T-cell (primary cell): Measurements from ENCODE around the gene ACSS3. TPM values are rescaled to one million over a fixed set of nuclear protein-coding genes. Genes with fewer than 3 reads are reported as not detected.
"Not testable (repeated sequence)": the region's sequence is repeated elsewhere in the genome, so short reads cannot be mapped to it uniquely, and the experiment has no call there.

Source experiments
- ATAC-seq, 4 experiments: fragments of 200-7000 bp in 3 of 4; fragments of 150-1000 bp in 1 of 4; cut with Tn5 transposase; replicated peaks in 1 of 4; 1 replicate in 3 of 4; 2 replicates in 1 of 4; pipeline ENCODE4 v1.10.0; 2021; ENCODE audit warnings: moderate library complexity in 3 of 4, mild to moderate bottlenecking in 2 of 4, moderate number of reproducible peaks in 1 of 4
- CTCF ChIA-PET, 2 donors: fragments of 300-600 bp; sonication (Branson Sonifier 250); formaldehyde crosslinking; loops; one replicate each; lab custom pipeline; 2022; ENCODE audit warnings: antibody characterized with exemption in 2 of 2; lab: Charles Lee
- POLR2A ChIA-PET, 2 donors: fragments of 300-600 bp; sonication (Branson Sonifier 250); formaldehyde crosslinking; loops; one replicate each; lab custom pipeline; 2022; ENCODE audit warnings: antibody characterized with exemption in 2 of 2; lab: Charles Lee
- DNase-seq, 35 experiments: peaks; one replicate each; pipeline versions ENCODE4 v3.0.0 to v3.0.0-alpha.2; 2013 to 2023
- H3K27ac ChIP-seq: one replicate; pipeline ENCODE4 v1.5.1; 2013; ENCODE audit warnings: low read length
- H3K27me3 ChIP-seq, 2 experiments: replicated peaks in 1 of 2; 1 replicate in 1 of 2; 2 replicates in 1 of 2; pipeline versions ENCODE4 v1.6.1 to v1.7.0; 2013; ENCODE audit warnings: low read length in 1 of 2, mixed read lengths in 1 of 2; ENCODE audit not compliant: control insufficient read depth in 2 of 2, insufficient read depth in 2 of 2; ENCODE audit errors: extremely low read depth in 1 of 2
- H3K36me3 ChIP-seq, 2 donors: 1 replicate in 1 of 2; 2 replicates in 1 of 2; pipeline versions ENCODE4 v1.6.1 to v1.7.0; 2013; ENCODE audit warnings: low read length in 1 of 2; ENCODE audit not compliant: control insufficient read depth in 2 of 2, insufficient read depth in 1 of 2; ENCODE audit errors: extremely low read depth in 1 of 2
- H3K4me1 ChIP-seq, 2 experiments: 1 replicate in 1 of 2; 2 replicates in 1 of 2; pipeline versions ENCODE4 v1.6.1 to v1.7.0; 2013; ENCODE audit warnings: low read length in 2 of 2, mixed read lengths in 1 of 2; ENCODE audit not compliant: insufficient read depth in 2 of 2, control insufficient read depth in 1 of 2; ENCODE audit errors: extremely low read depth in 1 of 2
- H3K4me3 ChIP-seq, 2 donors: 1 replicate in 1 of 2; 2 replicates in 1 of 2; pipeline versions ENCODE4 v1.5.1 to v1.7.0; 2013; ENCODE audit warnings: mild to moderate bottlenecking in 2 of 2, low read length in 1 of 2, moderate library complexity in 1 of 2; ENCODE audit not compliant: control insufficient read depth in 1 of 2; ENCODE audit errors: extremely low read depth in 1 of 2
- H3K9me3 ChIP-seq: 2 replicates; pipeline ENCODE4 v1.7.0; 2013
- H3K27ac Mint-ChIP-seq, 2 donors: one replicate each; pipeline ENCODE4 v1.8.0; 2020 to 2021; ENCODE audit warnings: mild to moderate bottlenecking in 2 of 2, mixed read lengths in 2 of 2
- H3K27me3 Mint-ChIP-seq, 2 donors: one replicate each; pipeline ENCODE4 v1.8.0; 2021 to 2022; ENCODE audit warnings: mixed read lengths in 2 of 2
- H3K36me3 Mint-ChIP-seq: one replicate; pipeline ENCODE4 v1.8.0; 2021; ENCODE audit warnings: mixed read lengths
- H3K4me1 Mint-ChIP-seq, 3 donors: one replicate each; pipeline ENCODE4 v1.8.0; 2020 to 2022; ENCODE audit warnings: mixed read lengths in 3 of 3, mild to moderate bottlenecking in 1 of 3
- H3K4me3 Mint-ChIP-seq, 3 donors: one replicate each; pipeline ENCODE4 v1.8.0; 2020 to 2022; ENCODE audit warnings: mild to moderate bottlenecking in 3 of 3, mixed read lengths in 3 of 3, moderate library complexity in 3 of 3
- H3K9me3 Mint-ChIP-seq, 3 donors: one replicate each; pipeline ENCODE4 v1.8.0; 2020 to 2022; ENCODE audit warnings: mixed read lengths in 3 of 3
- WGBS: methylation state at CpG from one replicate; pipeline ENCODE4 v1.1.5; 2013; ENCODE audit warnings: missing lambda C conversion rate; ENCODE audit not compliant: insufficient coverage; 5-methylcytosine and 5-hydroxymethylcytosine counted together
- total RNA-seq, 35 experiments: library from RNA in 6 of 35; stranded (reverse) in 6 of 35; fragments of 120-200 nt in 1 of 35; gene quantifications; one replicate each; pipeline versions ENCODE4 v1.2.1 to v1.2.4 and lab custom pipeline; 2013 to 2026

The ACSS3 gene
- total RNA-seq, 5 donors from 2014 or later (not counting 1 experiment from before 2014, with no cell fraction given) = 0.13 to 0.41 TPM; not detected in 3

DNA sequence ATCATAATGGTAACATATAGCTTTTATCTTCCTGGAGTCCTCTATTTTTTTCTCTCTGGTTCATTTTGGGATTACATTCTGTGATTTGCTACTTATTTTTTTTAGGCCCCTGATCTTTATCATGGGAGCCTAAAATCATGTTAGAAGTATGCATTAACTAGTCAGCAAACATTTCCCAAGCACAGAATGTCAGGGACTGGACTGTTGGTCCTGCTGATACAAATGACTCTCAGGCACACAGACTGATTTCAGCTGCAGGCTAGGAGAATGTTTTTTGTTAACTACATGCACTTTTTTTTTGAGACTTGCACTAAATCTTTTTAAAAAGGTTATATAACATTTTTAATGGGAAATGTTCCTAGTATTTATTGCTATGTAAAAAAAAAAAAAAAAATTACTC is 131.1 kb downstream of the ACSS3 start:
- H3K4me1 Mint-ChIP-seq = no peaks in the 10 kb centered on the region
- Histone ChIP-seq H3K9me3 (no peaks in the 10 kb centered on the region), H3K36me3 (no peaks in the 10 kb centered on the region), H3K4me1 (no peaks in the 10 kb centered on the region), H3K27ac (no peak overlapping the region), H3K4me3 (no peak overlapping the region), H3K27me3 (no peaks in the 10 kb centered on the region)
- DNase-seq (no peak), ATAC-seq (no peak)
- H3K27me3 Mint-ChIP-seq = no peaks in the 10 kb centered on the region
- H3K27ac Mint-ChIP-seq = no peak overlapping the region
- CTCF ChIA-PET = no interaction called here
- peaks cover 5 to 12% (median 12%) of the 10 kb centered on the region in 3 donors for H3K9me3 Mint-ChIP-seq
- H3K36me3 Mint-ChIP-seq = no peaks in the 10 kb centered on the region
- POLR2A ChIA-PET = no interaction called here
- H3K4me3 Mint-ChIP-seq = no peak overlapping the region

DNA sequence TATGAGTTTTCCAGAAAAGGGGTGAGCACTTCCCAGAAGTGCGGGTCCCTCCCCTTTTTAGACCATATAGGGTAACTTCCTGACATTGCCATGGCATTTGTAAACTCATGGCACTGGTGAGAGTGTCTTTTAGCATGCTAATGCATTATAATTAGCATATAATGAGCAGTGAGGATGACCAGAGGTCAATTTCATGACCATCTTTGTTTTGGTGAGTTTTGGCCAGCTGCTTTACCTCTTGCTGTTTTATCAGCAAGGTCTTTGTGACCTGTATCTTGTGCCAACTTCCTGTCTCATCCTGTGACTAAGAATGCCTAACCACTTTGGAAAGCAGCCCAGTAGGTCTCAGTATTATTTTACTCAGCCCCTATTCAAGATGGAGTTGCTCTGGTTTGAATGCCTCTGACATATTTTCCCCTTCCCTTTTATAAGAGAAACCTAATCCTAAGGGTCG is 131.9 kb downstream of the ACSS3 start:
- ATAC-seq, H3K4me1 ChIP-seq, H3K27ac ChIP-seq, H3K27ac Mint-ChIP-seq, H3K4me3 ChIP-seq, H3K27me3 ChIP-seq, POLR2A ChIA-PET, CTCF ChIA-PET, H3K36me3 ChIP-seq, H3K4me3 Mint-ChIP-seq, H3K36me3 Mint-ChIP-seq, DNase-seq, H3K27me3 Mint-ChIP-seq, H3K9me3 ChIP-seq, H3K4me1 Mint-ChIP-seq: not testable (repeated sequence)
- 0% methylated on average over 1 of the region's 2 CpGs for WGBS
- H3K9me3 Mint-ChIP-seq = peaks cover 5 to 12% (median 12%) of the 10 kb centered on the region in 3 donors

DNA sequence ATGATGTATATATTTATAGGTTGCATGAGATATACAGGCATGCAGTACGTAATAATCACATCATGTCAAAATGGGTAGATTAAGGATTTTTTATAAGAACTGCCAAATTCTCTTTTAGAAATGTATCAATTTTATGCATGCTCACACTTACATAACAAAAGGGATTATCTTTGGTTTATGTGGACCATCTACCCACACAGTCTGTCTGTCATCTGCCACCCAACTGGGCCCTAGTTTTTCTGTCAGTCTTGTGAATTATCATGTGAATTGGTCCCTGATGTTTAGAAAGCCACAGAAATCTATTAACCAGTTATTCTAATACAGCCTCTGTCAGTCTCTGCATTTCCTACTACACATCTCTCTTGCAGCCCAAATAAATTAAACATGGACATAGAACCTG is 133.4 kb downstream of the ACSS3 start:
- no peaks in the 10 kb centered on the region for H3K4me1 ChIP-seq
- Mint-ChIP-seq H3K27me3 (no peaks in the 10 kb centered on the region), H3K4me3 (no peak overlapping the region), H3K36me3 (no peaks in the 10 kb centered on the region), H3K4me1 (no peaks in the 10 kb centered on the region), H3K27ac (no peak overlapping the region), H3K9me3 (peaks cover 4 to 12% (median 5%) of the 10 kb centered on the region in 3 donors)
- no peaks in the 10 kb centered on the region for H3K9me3 ChIP-seq
- ChIA-PET CTCF (no interaction called here), POLR2A (no interaction called here)
- no peak overlapping the region for H3K4me3 ChIP-seq
- H3K27me3 ChIP-seq = no peaks in the 10 kb centered on the region
- H3K27ac ChIP-seq = no peak overlapping the region
- DNase-seq (no peak), ATAC-seq (no peak)
- WGBS = no CpG with 5 or more reads among the region's 1 CpG
- no peaks in the 10 kb centered on the region for H3K36me3 ChIP-seq

DNA sequence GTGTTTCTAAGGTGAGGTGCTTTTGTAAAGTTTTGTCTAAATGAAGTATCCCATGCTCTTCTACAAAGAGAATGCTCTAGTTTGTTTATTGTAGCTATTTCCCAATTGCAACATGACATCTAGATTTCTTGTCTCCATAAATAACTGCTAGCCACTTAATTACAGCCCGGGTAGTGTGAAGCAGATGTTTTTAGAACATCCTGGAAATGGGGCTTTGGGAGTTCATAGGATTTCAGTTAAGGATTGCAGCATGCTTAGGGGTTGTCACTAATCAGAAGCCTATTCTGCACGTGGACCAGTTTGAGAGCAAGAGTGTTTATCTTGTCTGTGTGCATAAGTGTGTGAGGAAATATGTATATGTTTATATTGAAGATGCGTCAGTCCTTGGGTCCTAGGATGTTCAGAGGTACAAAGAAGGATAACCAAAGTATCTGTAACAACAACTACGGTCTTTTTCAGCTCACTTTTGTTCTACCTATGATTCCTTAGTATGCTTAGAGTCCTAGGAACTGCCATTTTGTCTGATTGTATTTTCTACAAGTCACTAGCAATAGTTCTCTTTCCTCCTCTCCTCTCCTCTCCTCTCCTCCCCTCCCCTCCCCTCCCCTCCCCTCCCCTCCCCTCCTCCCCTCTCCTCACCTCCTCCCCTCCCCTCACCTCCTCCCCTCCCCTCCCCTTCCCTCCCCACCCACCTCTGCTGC is 135.3 kb downstream of the ACSS3 start:
- WGBS = 20% methylated on average over 1 of the region's 4 CpGs
- CTCF ChIA-PET = no interaction called here

DNA sequence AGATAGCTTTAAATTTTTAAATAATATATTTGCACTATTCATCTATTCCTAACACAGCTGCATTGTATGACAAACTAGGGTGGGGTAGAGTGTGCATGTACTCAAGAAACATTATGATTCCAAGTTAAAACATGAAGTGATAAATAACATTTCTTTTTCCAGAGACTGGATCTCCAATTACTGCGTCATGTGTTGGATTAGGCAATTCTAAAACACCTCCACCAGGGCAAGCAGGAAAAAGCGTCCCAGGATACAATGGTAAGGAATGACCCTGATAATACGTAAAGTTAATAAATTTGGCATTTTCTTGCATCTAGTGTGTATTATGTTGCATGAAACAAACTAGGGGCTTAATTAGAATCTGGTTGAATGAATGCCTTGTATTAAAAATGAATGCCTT is 138.9 kb downstream of the ACSS3 start:
- Mint-ChIP-seq H3K4me1 (no peaks in the 10 kb centered on the region), H3K27ac (no peak overlapping the region), H3K4me3 (no peak overlapping the region), H3K36me3 (no peaks in the 10 kb centered on the region), H3K9me3 (peaks cover 3 to 11% (median 3%) of the 10 kb centered on the region in 3 donors), H3K27me3 (no peaks in the 10 kb centered on the region)
- ATAC-seq = no peak
- ChIA-PET POLR2A (no interaction called here), CTCF (no interaction called here)
- no CpG with 5 or more reads among the region's 3 CpGs for WGBS
- no peak overlapping the region for H3K4me3 ChIP-seq
- H3K9me3 ChIP-seq = no peaks in the 10 kb centered on the region
- no peak overlapping the region for H3K27ac ChIP-seq
- no peak for DNase-seq
- no peaks in the 10 kb centered on the region for H3K4me1 ChIP-seq
- no peaks in the 10 kb centered on the region for H3K27me3 ChIP-seq
- H3K36me3 ChIP-seq = no peaks in the 10 kb centered on the region

More for the DNA sequence above, 135.3 kb downstream of the ACSS3 start:
- DNase-seq (no peak), ATAC-seq (no peak)
- no peaks in the 10 kb centered on the region for H3K27me3 Mint-ChIP-seq
- no peak overlapping the region for H3K4me3 ChIP-seq
- no peaks in the 10 kb centered on the region for H3K36me3 Mint-ChIP-seq
- POLR2A ChIA-PET = no interaction called here
- H3K27me3 ChIP-seq = no peaks in the 10 kb centered on the region
- no peak overlapping the region for H3K27ac ChIP-seq
- H3K27ac Mint-ChIP-seq = no peak overlapping the region
- H3K4me1 Mint-ChIP-seq = no peaks in the 10 kb centered on the region
- no peaks in the 10 kb centered on the region for H3K4me1 ChIP-seq
- peaks cover 0 to 12% (median 4%) of the 10 kb centered on the region in 3 donors for H3K9me3 Mint-ChIP-seq
- no peaks in the 10 kb centered on the region for H3K9me3 ChIP-seq
- H3K36me3 ChIP-seq = no peaks in the 10 kb centered on the region
- no peak overlapping the region for H3K4me3 Mint-ChIP-seq

DNA sequence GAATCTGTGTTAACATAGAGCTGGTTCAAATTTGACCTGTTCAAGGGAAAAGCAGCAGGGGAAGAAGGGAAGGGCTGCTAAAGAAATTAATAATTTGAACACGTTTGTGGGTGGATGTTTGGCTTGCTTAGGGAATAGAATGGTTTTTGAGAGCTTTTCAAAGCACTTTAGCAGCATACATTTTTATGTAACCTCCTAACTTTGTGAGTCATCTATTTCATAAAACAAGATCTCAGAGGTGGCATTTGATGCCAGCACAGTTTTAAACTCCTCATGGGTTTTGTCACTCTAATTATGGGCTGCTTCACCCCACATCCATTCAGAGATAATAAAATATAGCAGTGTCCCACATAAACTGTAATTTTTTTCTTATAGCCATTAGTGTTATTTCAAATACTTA is 143.8 kb downstream of the ACSS3 start:
- no peak overlapping the region for H3K27ac ChIP-seq
- H3K27ac Mint-ChIP-seq = no peak overlapping the region
- H3K27me3 Mint-ChIP-seq = no peaks in the 10 kb centered on the region
- no peaks in the 10 kb centered on the region for H3K9me3 ChIP-seq
- no peak for ATAC-seq
- H3K36me3 ChIP-seq = no peaks in the 10 kb centered on the region
- H3K27me3 ChIP-seq = no peaks in the 10 kb centered on the region
- CTCF ChIA-PET = no interaction called here
- POLR2A ChIA-PET = no interaction called here
- no peak for DNase-seq
- WGBS = no CpG with 5 or more reads among the region's 1 CpG
- H3K4me1 Mint-ChIP-seq = no peaks in the 10 kb centered on the region
- H3K4me1 ChIP-seq = no peaks in the 10 kb centered on the region
- H3K9me3 Mint-ChIP-seq = peaks cover 3 to 4% (median 4%) of the 10 kb centered on the region in 3 donors
- H3K4me3 ChIP-seq = no peak overlapping the region
- H3K36me3 Mint-ChIP-seq = no peaks in the 10 kb centered on the region
- no peak overlapping the region for H3K4me3 Mint-ChIP-seq
